Measurements from ENCODE around the gene MORN1.
"Not testable (repeated sequence)": the region's sequence is repeated elsewhere in the genome, so short reads cannot be mapped to it uniquely, and the experiment has no call there.

The MORN1 gene

GRCh38 chr1:2297246-2298011 is 93.9 kb downstream of the MORN1 start:
- no peak for DNase-seq (ENCODE audit: low read depth)
- no peak for TF ChIP-seq CTCF (IDR thresholded peaks at IDR 0.05; ENCODE audit: insufficient read depth, low read depth, low read length, missing control alignments)
- H3K4me3 ChIP-seq (ENCODE audit: low read depth, low read length), result no peak overlapping the region

- no peak for DNase-seq (ENCODE audit: low read depth)
- TF ChIP-seq CTCF (IDR thresholded peaks at IDR 0.05; ENCODE audit: insufficient read depth, low read depth, low read length, missing control alignments), result no peak
- H3K4me3 ChIP-seq (ENCODE audit: low read depth, low read length), result no peak overlapping the region
Measured at GRCh38 chr1:2296614-2297013, 94.7 kb downstream of the MORN1 start.

GRCh38 chr1:2296211-2296610 is 95.1 kb downstream of the MORN1 start:
- not testable (repeated sequence) for DNase-seq (ENCODE audit: low read depth); H3K4me3 ChIP-seq (ENCODE audit: low read depth, low read length)

- no peak overlapping the region for H3K4me3 ChIP-seq (ENCODE audit: low read depth, low read length)
- TF ChIP-seq CTCF (IDR thresholded peaks at IDR 0.05; ENCODE audit: insufficient read depth, low read depth, low read length, missing control alignments), result no peak
- no peak for DNase-seq (ENCODE audit: low read depth)
Measured at GRCh38 chr1:2295526-2295925, 95.8 kb downstream of the MORN1 start.

GRCh38 chr1:2294725-2295078 is 96.7 kb downstream of the MORN1 start:
- no peak for TF ChIP-seq CTCF (IDR thresholded peaks at IDR 0.05; ENCODE audit: insufficient read depth, low read depth, low read length, missing control alignments)
- DNase-seq (ENCODE audit: low read depth), result no peak
- H3K4me3 ChIP-seq (ENCODE audit: low read depth, low read length), result no peak overlapping the region

GRCh38 chr1:2294033-2294724 is 97.2 kb downstream of the MORN1 start:
- H3K4me3 ChIP-seq (ENCODE audit: low read depth, low read length), result no peak overlapping the region
- TF ChIP-seq CTCF (IDR thresholded peaks at IDR 0.05; ENCODE audit: insufficient read depth, low read depth, low read length, missing control alignments), result no peak
- no peak for DNase-seq (ENCODE audit: low read depth)

- no peak overlapping the region for H3K4me3 ChIP-seq (ENCODE audit: low read depth, low read length)
- TF ChIP-seq CTCF (IDR thresholded peaks at IDR 0.05; ENCODE audit: insufficient read depth, low read depth, low read length, missing control alignments), result no peak
- DNase-seq (ENCODE audit: low read depth), result no peak
Measured at GRCh38 chr1:2292725-2293450, 98.5 kb downstream of the MORN1 start.
